Stomach (tissue), 4 donors: ENCODE results near the gene CARD10.

ENCODE experiments used
- CTCF ChIP-seq, 7 experiments: fragments of 450-650 bp in 4 of 7; fragments of 200-600 bp in 3 of 7; sonication (generic) in 3 of 7; IDR thresholded peaks; one replicate each; pipeline ENCODE4 v1.5.1; 2016 to 2019; ENCODE audit warnings: antibody characterized with exemption in 7 of 7, control low read depth in 2 of 7, mild to moderate bottlenecking in 1 of 7
- POLR2A ChIP-seq, 4 donors: fragments of 450-650 bp; IDR thresholded peaks; one replicate each; pipeline ENCODE4 v1.6.1; 2016; ENCODE audit warnings: antibody characterized with exemption in 4 of 4, control low read depth in 2 of 4, mild to moderate bottlenecking in 1 of 4, moderate library complexity in 1 of 4

GRCh38 chr22:37516456-37516855 lies 2.8 kb downstream of the CARD10 start:
- no peak for TF ChIP-seq POLR2A (IDR thresholded peaks at IDR 0.05)
- no peak for TF ChIP-seq CTCF (IDR thresholded peaks at IDR 0.05)
